Fibroblast of pulmonary artery (primary cell): Measurements from ENCODE around the gene EIF6.
A peak's percentile ranks its signal among the peaks of the same experiment; 100 is the strongest.

Experiments
- DNase-seq: peaks from one replicate; pipeline ENCODE4 v3.0.0-alpha.2; 2010; ENCODE audit warnings: low read depth
- H3K4me3 ChIP-seq: replicated peaks from 2 replicates; pipeline ENCODE4 v1.5.1; 2011; ENCODE audit warnings: low read depth, mild to moderate bottlenecking, control low read depth, low read length, moderate library complexity
- CTCF ChIP-seq: IDR thresholded peaks from 2 replicates; pipeline ENCODE4 v1.5.1; 2011; ENCODE audit warnings: mild to moderate bottlenecking, control low read depth, low read length, inconsistent platforms; ENCODE audit errors: missing control alignments

EIF6 gene

GRCh38 chr20:35303735-35304491 is 19.3 kb upstream of the EIF6 start:
- TF ChIP-seq CTCF = peak; percentile 91
- DNase-seq = peak; percentile 94
- no peak overlapping the region for H3K4me3 ChIP-seq

GRCh38 chr20:35303382-35303734 is 18.8 kb upstream of the EIF6 start:
- TF ChIP-seq CTCF = no peak
- no peak for DNase-seq
- no peak overlapping the region for H3K4me3 ChIP-seq

GRCh38 chr20:35302421-35303335 is 18.1 kb upstream of the EIF6 start:
- TF ChIP-seq CTCF = no peak
- H3K4me3 ChIP-seq = no peak overlapping the region
- no peak for DNase-seq

- H3K4me3 ChIP-seq = no peak overlapping the region
- no peak for DNase-seq
- TF ChIP-seq CTCF = no peak
These were observed 16.9 kb upstream of the EIF6 start for GRCh38 chr20:35301426-35301825.

- TF ChIP-seq CTCF = no peak
- DNase-seq = no peak
These were observed 16.1 kb upstream of the EIF6 start for GRCh38 chr20:35300469-35301262.

GRCh38 chr20:35299780-35300179 is 15.2 kb upstream of the EIF6 start:
- no peak overlapping the region for H3K4me3 ChIP-seq
- TF ChIP-seq CTCF = no peak
- no peak for DNase-seq

More at GRCh38 chr20:35300469-35301262, 16.1 kb upstream of the EIF6 start:
- H3K4me3 ChIP-seq = no peak overlapping the region
